Measurements from ENCODE around the gene SREBF1. TPM values are rescaled to one million over a fixed set of nuclear protein-coding genes. Genes with fewer than 3 reads are reported as not detected.

SREBF1 gene
- polyA plus RNA-seq, 3 donors: 7.6 to 35.9 (median 10.5) TPM

GRCh38 chr17:17772231-17772630 lies 64.6 kb downstream of the SREBF1 start:
- Mint-ChIP-seq H3K27ac (no peak overlapping the region), H3K36me3 (peaks cover 2% of the 10 kb centered on the region in 2 donors), H3K4me3 (no peak overlapping the region), H3K4me1 (no peaks in the 10 kb centered on the region), H3K27me3 (ENCODE audit: low read depth in 3 of 3) (peaks cover 0 to 5% (median 0%) of the 10 kb centered on the region in 3 donors), H3K9me3 (no peaks in the 10 kb centered on the region)
- no peak for TF ChIP-seq CTCF (IDR thresholded peaks at IDR 0.05)
- Histone ChIP-seq H3K79me2 (ENCODE audit: insufficient read depth, low read length) (peaks cover 5% of the 10 kb centered on the region), H3K4me2 (replicated peaks; ENCODE audit: extremely low read depth, low read length, poor library complexity, severe bottlenecking) (no peak overlapping the region), H3K9ac (ENCODE audit: insufficient read depth, low read length, poor library complexity, severe bottlenecking) (no peak overlapping the region), H3K4me3 (replicated peaks in 1 of 3; ENCODE audit: low read depth in 2 of 3, low read length in 3 of 3) (no peak overlapping the region), H3K4me1 (ENCODE audit: control insufficient read depth in 1 of 2, insufficient read depth in 2 of 2, low read length in 2 of 2) (no peaks in the 10 kb centered on the region), H3K9me3 (replicated peaks in 1 of 2; ENCODE audit: control insufficient read depth in 1 of 2, insufficient read depth in 1 of 2, low read length in 2 of 2) (no peaks in the 10 kb centered on the region), H4K20me1 (ENCODE audit: insufficient read depth, low read length) (peaks cover 90% of the 10 kb centered on the region), H2AFZ (ENCODE audit: insufficient read depth, low read depth, low read length, poor library complexity, severe bottlenecking) (no peak overlapping the region), H3K27ac (ENCODE audit: low read depth in 1 of 2, low read length in 2 of 2) (no peak overlapping the region), H3K27me3 (ENCODE audit: control insufficient read depth in 2 of 2, insufficient read depth in 2 of 2, low read length in 2 of 2) (no peaks in the 10 kb centered on the region), H3K36me3 (replicated peaks in 1 of 2; ENCODE audit: control insufficient read depth in 1 of 2, insufficient read depth in 2 of 2, low read length in 2 of 2) (no peaks in the 10 kb centered on the region)
- DNase-seq: no peak
- intact Hi-C loops (cut with micrococcal nuclease): no loop called here
- 73% methylated on average over 3 of the region's 3 CpGs for WGBS (ENCODE audit: insufficient coverage)

GRCh38 chr17:17771498-17772201 lies 65.1 kb downstream of the SREBF1 start:
- H3K9ac ChIP-seq (ENCODE audit: insufficient read depth, low read length, poor library complexity, severe bottlenecking): no peak overlapping the region
- no peak for TF ChIP-seq CTCF (IDR thresholded peaks at IDR 0.05)
- peaks cover 0 to 3% (median 0%) of the 10 kb centered on the region in 3 donors for H3K27me3 Mint-ChIP-seq (ENCODE audit: low read depth in 3 of 3)

More at GRCh38 chr17:17771498-17772201, 65.1 kb downstream of the SREBF1 start:
- Mint-ChIP-seq H3K4me3 (no peak overlapping the region), H3K4me1 (no peaks in the 10 kb centered on the region), H3K27ac (peak overlapping the region in 1 of 7 donors; percentile 7), H3K36me3 (peaks cover 2% of the 10 kb centered on the region in 2 donors), H3K9me3 (no peaks in the 10 kb centered on the region)
- Histone ChIP-seq H3K9me3 (replicated peaks in 1 of 2; ENCODE audit: control insufficient read depth in 1 of 2, insufficient read depth in 1 of 2, low read length in 2 of 2) (no peaks in the 10 kb centered on the region), H2AFZ (ENCODE audit: insufficient read depth, low read depth, low read length, poor library complexity, severe bottlenecking) (no peak overlapping the region), H4K20me1 (ENCODE audit: insufficient read depth, low read length) (peaks cover 84% of the 10 kb centered on the region), H3K79me2 (ENCODE audit: insufficient read depth, low read length) (peaks cover 5% of the 10 kb centered on the region), H3K4me3 (replicated peaks in 1 of 3; ENCODE audit: low read depth in 2 of 3, low read length in 3 of 3) (no peak overlapping the region), H3K27me3 (ENCODE audit: control insufficient read depth in 2 of 2, insufficient read depth in 2 of 2, low read length in 2 of 2) (no peaks in the 10 kb centered on the region), H3K36me3 (replicated peaks in 1 of 2; ENCODE audit: control insufficient read depth in 1 of 2, insufficient read depth in 2 of 2, low read length in 2 of 2) (no peaks in the 10 kb centered on the region), H3K4me1 (ENCODE audit: control insufficient read depth in 1 of 2, insufficient read depth in 2 of 2, low read length in 2 of 2) (no peaks in the 10 kb centered on the region), H3K27ac (ENCODE audit: low read depth in 1 of 2, low read length in 2 of 2) (no peak overlapping the region), H3K4me2 (replicated peaks; ENCODE audit: extremely low read depth, low read length, poor library complexity, severe bottlenecking) (no peak overlapping the region)
- WGBS (ENCODE audit: insufficient coverage): 97% methylated on average over 9 of the region's 10 CpGs
- intact Hi-C loops (cut with micrococcal nuclease): no loop called here
- DNase-seq: no peak

Measured in CD14-positive monocyte (primary cell).